ENCODE results near the gene DYSF.

DYSF gene

DNA sequence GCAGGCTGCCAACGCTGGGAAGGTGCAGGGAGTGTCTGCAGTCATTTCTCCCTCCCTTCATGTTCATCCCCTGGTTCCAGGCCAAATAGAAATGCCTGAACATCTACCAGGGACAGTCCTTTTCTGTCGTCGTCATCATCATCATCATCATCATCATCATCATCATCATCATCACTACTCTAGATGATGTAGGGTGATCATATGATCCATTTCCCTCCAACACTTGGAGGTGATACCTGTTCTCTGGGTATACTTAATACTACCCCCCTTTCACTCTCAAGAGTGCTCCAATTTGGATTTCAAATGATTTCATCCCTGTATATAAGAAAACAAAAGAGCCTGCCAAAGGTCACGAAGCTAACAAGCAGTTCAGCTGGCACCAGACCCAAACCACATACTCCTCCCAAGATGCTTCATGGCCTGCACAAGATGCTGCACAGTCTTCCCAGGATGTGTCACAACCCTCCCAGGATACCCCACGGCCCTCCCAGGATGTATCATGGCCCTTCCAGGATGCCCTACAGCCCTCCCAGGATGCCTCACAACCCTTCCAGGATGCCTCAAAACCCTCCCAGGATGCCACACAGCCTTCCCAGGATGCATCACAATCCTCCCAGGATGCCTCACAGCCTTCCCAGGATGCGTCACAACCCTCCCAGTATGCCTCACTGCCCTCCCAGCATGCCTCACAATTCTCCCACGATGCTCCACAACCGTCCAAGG is 257.9 kb downstream of the DYSF start:
- TF ChIP-seq, protein P1, sequence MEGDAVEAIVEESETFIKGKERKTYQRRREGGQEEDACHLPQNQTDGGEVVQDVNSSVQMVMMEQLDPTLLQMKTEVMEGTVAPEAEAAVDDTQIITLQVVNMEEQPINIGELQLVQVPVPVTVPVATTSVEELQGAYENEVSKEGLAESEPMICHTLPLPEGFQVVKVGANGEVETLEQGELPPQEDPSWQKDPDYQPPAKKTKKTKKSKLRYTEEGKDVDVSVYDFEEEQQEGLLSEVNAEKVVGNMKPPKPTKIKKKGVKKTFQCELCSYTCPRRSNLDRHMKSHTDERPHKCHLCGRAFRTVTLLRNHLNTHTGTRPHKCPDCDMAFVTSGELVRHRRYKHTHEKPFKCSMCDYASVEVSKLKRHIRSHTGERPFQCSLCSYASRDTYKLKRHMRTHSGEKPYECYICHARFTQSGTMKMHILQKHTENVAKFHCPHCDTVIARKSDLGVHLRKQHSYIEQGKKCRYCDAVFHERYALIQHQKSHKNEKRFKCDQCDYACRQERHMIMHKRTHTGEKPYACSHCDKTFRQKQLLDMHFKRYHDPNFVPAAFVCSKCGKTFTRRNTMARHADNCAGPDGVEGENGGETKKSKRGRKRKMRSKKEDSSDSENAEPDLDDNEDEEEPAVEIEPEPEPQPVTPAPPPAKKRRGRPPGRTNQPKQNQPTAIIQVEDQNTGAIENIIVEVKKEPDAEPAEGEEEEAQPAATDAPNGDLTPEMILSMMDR (conservative IDR thresholded peaks at IDR 0.05; ENCODE audit: low read depth), result no peak
- ChIA-PET CTCF (no interaction called here), POLR2A (ENCODE audit: low non-redundant PET) (no interaction called here)
- DNase-seq (ENCODE audit: low spot score), result no peak
- H3K27ac ChIP-seq, result no peak overlapping the region

DNA sequence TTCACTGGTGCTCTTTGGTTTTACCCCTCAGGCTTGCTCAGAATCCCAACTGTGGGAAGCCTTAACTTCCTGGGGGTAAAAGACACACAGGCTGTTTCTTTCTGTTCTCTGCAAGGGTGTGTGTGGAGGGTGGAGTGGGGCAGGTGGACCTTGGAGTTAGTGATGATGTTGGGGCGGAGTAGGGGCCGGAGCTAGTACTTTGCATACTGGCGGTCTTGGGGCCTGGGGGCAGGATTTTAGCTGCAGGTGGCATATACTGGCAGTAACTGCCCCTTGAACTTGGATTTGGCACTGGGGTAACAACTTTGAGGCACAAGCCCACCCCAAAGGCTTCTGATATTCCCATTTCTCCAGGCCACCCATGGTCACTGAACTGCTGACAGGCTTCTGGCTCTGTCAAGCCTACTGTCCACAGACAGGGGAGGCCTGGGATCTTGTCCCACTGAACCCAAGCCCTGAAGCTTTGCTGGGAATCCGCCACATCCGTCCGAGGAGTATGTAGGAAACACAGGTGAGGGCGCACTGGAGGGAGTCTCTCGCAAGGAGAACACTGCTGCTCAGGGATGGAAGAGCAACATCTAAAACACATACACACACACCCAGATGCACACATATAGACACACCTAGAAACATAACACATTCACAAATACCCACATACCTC is 258.9 kb downstream of the DYSF start:
- ChIA-PET CTCF (interaction anchor here (0.6 kb wide), 1 partner anchor 419 kb away, joined by 3 read pairs; no protein-coding TSS in a partner anchor), POLR2A (ENCODE audit: low non-redundant PET) (no interaction called here)
- TF ChIP-seq, protein P1 (conservative IDR thresholded peaks at IDR 0.05; ENCODE audit: low read depth), result no peak
- no peak for DNase-seq (ENCODE audit: low spot score)
- H3K27ac ChIP-seq, result no peak overlapping the region

DNA sequence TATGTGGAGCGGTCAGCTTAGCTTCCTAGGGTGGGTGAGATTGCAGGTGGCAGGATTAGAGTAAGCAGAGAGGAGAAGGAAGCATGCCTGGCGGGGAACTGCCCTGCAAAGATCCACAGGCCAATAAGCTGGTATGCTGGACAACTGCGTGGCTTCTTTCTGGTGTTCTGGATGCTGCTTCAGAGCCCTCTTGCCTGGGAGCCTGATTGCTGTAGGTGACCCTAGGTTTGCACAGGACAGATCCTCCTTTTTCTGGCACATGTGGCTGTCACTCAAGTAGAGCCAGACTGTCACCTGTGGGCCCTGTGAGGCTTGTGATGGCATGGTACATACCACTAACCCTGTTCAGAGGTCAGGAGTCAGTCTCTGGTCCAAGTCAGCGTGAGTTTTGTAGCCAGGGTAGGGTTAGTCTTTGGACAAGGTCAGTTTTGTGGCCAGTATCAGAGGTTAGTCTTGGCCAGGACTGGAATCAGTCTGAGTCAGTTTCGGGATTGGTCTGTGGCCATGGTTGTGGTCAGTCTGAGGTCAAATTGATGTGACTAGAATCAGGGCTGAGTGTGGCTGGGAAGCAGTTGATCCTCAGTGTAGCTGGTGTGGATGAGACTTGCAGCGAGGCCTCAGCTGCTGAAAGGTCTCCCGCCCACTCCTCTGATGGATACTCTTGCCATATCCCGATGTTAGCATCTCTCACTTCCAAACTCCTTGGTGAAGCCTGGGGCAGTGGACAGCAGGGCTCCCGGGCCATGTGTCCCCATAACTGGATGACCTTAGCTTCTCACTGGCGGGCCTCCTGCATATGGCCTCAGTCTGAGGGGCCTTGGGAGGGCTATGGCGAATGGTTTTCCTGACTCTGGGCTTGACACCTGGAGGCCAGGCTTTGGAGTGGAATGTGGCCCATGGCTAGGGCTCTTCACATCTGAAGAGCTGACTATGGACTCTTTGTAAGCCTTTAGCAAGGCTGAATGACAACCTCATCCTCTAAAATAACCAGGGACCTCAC is 260.5 kb downstream of the DYSF start:
- CTCF ChIA-PET, result no interaction called here
- DNase-seq (ENCODE audit: low spot score), result no peak

DNA sequence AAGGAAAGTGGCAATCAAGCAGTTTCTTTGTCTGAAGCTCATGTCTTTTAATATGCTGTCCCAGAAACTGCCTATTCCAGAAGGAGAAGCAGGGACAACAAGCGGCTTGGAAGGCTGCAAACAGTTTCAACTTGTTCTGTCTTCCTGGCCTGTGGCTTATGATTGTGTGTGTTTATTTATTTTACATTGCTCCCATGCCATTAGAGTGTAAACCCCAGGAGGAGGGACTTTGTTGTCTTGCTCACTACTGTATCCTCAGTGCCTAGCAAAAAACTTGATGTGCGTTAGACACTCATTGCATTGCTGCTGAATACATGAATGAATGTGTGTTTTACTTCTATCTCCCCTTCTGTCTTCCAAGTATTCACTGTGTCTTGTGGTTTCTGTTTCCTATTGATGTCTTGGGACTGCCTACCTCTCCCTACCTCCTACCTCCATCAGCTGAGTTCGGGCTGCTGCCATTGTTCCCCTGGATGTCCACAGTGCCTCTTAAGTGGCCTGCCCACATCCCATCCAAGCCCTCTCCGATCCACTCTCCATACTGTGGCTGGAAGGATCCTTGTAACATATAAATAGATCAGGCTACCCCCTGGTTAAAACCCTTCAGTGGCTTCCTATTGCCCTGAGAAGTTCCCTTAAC is 261.4 kb downstream of the DYSF start:
- DNase-seq (ENCODE audit: low spot score), result no peak
- ChIA-PET POLR2A (ENCODE audit: low non-redundant PET) (no interaction called here), CTCF (no interaction called here)
- H3K27ac ChIP-seq, result no peak overlapping the region
- TF ChIP-seq, protein P1 (conservative IDR thresholded peaks at IDR 0.05; ENCODE audit: low read depth), result no peak

More for the DNA sequence above, 260.5 kb downstream of the DYSF start:
- TF ChIP-seq, protein P1 (conservative IDR thresholded peaks at IDR 0.05; ENCODE audit: low read depth), result no peak
- H3K27ac ChIP-seq, result no peak overlapping the region
- POLR2A ChIA-PET (ENCODE audit: low non-redundant PET), result no interaction called here

DNA sequence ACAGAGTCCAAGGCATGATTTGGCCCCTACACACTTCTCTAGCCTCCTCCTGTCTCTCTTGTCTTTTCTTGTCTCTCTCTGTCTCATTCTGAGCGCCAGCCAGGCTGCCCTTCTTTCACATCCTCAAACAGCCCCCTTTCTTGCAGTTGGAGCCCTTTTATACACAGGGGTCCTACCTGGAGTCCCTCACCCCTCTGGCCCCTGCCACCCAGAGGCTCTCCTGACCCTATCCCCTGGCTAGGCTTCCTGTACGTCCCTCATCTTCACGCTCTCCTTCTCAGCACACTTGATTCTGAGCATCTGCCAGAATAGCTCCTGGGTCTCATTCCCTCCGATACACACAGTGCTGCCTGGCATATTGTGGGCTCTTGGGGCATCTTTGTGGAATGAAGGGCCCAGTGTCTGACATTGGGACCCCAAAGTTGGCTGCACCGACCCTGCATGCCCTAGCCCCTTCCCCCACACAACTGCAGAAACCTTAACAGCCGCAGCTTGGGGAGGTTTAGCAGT is 261.9 kb downstream of the DYSF start:
- ChIA-PET CTCF (no interaction called here), POLR2A (ENCODE audit: low non-redundant PET) (no interaction called here)
- DNase-seq (ENCODE audit: low spot score), result no peak
- TF ChIP-seq, protein P1 (conservative IDR thresholded peaks at IDR 0.05; ENCODE audit: low read depth), result no peak
- no peak overlapping the region for H3K27ac ChIP-seq

Data from RWPE1 (cell line).